K562 (cell line): Measurements from ENCODE around the gene SCART1. TPM values are rescaled to one million over a fixed set of nuclear protein-coding genes. Genes with fewer than 3 reads are reported as not detected.

ENCODE experiments used
- ATAC-seq: fragments of 200-7000 bp; cut with Tn5 transposase; 3 replicates; pipeline ENCODE4 v1.9.1; 2020; ENCODE audit warnings: moderate library complexity
- BruUV-seq: library from RNA; stranded (reverse); fragments of 400-500 nt; replicated peaks from 2 replicates; lab custom pipeline; 2021; lab: Mats Ljungman, UMichigan
- CTCF ChIA-PET: fragments of 300-600 bp; formaldehyde crosslinking; extraction: SDS; loops from one replicate; lab custom pipeline; 2021; ENCODE audit warnings: low intra/inter-chr PET ratio; lab: Yijun Ruan, JAX
- POLR2A ChIA-PET: fragments of 300-600, 350-650 bp; sonication (Branson Sonifier 250); formaldehyde crosslinking; extraction: SDS; loops from one replicate; lab custom pipeline; 2021; ENCODE audit warnings: antibody characterized with exemption, inconsistent platforms; lab: Yijun Ruan, JAX
- DNase-seq, 4 experiments: peaks; one replicate each; pipeline versions ENCODE4 v3.0.0 to v3.0.0-alpha.2; 2011 to 2018; ENCODE audit warnings: low spot score in 3 of 4, mixed read lengths in 3 of 4; ENCODE audit errors: extremely low read depth in 1 of 4
- FAIRE-seq: peaks from 2 replicates; lab custom pipeline; 2011; peaks lifted over from hg19 to GRCh38; lab: Jason Lieb, UNC
- H2AFZ ChIP-seq: 2 replicates; pipeline ENCODE4 v1.6.0; 2011; ENCODE audit warnings: low read depth, low read length, control low read depth, inconsistent platforms
- H3K27ac ChIP-seq: fragments of 200-600 bp; 3 replicates; pipeline ENCODE4 v1.8.0; 2011; ENCODE audit warnings: low read depth, mild to moderate bottlenecking, control low read depth, inconsistent platforms, low read length, moderate library complexity, mixed read lengths; ENCODE audit errors: extremely low read depth
- H3K27me3 ChIP-seq, 2 experiments: fragments of 300-600 bp in 1 of 2; 2 replicates in 1 of 2; 3 replicates in 1 of 2; pipeline versions ENCODE4 v1.6.0 to v1.8.0; 2011; ENCODE audit warnings: inconsistent platforms in 2 of 2, low read length in 2 of 2, mild to moderate bottlenecking in 1 of 2, mixed read lengths in 1 of 2, moderate library complexity in 1 of 2; ENCODE audit not compliant: control insufficient read depth in 2 of 2, insufficient read depth in 2 of 2
- H3K36me3 ChIP-seq: fragments of 300-600 bp; 3 replicates; pipeline ENCODE4 v1.8.0; 2011; ENCODE audit warnings: mild to moderate bottlenecking, low read length, inconsistent platforms; ENCODE audit not compliant: control insufficient read depth, insufficient read depth
- H3K4me1 ChIP-seq, 2 experiments: fragments of 200-600 bp in 1 of 2; replicated peaks in 1 of 2; 2 replicates in 1 of 2; 3 replicates in 1 of 2; pipeline versions ENCODE4 v1.5.1 to v1.8.0; 2011; ENCODE audit warnings: inconsistent platforms in 2 of 2, low read length in 2 of 2, mild to moderate bottlenecking in 1 of 2, mixed read lengths in 1 of 2, moderate library complexity in 1 of 2; ENCODE audit not compliant: control insufficient read depth in 2 of 2, insufficient read depth in 2 of 2
- H3K4me2 ChIP-seq: 2 replicates; pipeline ENCODE4 v1.6.1; 2011; ENCODE audit warnings: low read length, control low read depth, inconsistent platforms, mixed read lengths; ENCODE audit not compliant: insufficient read depth
- H3K4me3 ChIP-seq: fragments of 200-600 bp; sonication (generic), shearing (Covaris generic); 2 replicates; pipeline ENCODE4 v1.5.1; 2016; ENCODE audit warnings: control low read depth, inconsistent platforms
- H3K79me2 ChIP-seq: fragments of 200-600 bp; 3 replicates; pipeline ENCODE4 v1.8.0; 2011; ENCODE audit warnings: low read length, inconsistent platforms; ENCODE audit not compliant: control insufficient read depth, insufficient read depth
- H3K9ac ChIP-seq, 2 experiments: 2 replicates each; pipeline versions ENCODE4 v1.6.0 to v1.6.1; 2011; ENCODE audit warnings: low read depth in 2 of 2, low read length in 2 of 2, control low read depth in 1 of 2, inconsistent platforms in 1 of 2, mild to moderate bottlenecking in 1 of 2, mixed read lengths in 1 of 2; ENCODE audit not compliant: insufficient read depth in 1 of 2
- H3K9me1 ChIP-seq: one replicate; pipeline ENCODE4 v1.6.0; 2011; ENCODE audit warnings: inconsistent platforms, mild to moderate bottlenecking, low read length, moderate library complexity; ENCODE audit not compliant: control insufficient read depth, insufficient read depth
- H3K9me3 ChIP-seq: replicated peaks from 2 replicates; pipeline ENCODE4 v1.5.1; 2011; ENCODE audit warnings: low read depth, low read length, inconsistent platforms; ENCODE audit not compliant: control insufficient read depth, insufficient read depth
- H4K20me1 ChIP-seq: replicated peaks from 2 replicates; pipeline ENCODE4 v1.6.1; 2011; ENCODE audit warnings: low read length, inconsistent platforms, mixed read lengths; ENCODE audit not compliant: control insufficient read depth, insufficient read depth
- FOXJ3 ChIP-seq: sonication (generic); formaldehyde crosslinking; IDR thresholded peaks from 2 replicates; pipeline ENCODE4 v1.4.0; 2020; ENCODE audit warnings: mild to moderate bottlenecking, missing genetic modification reagents
- GATA2 ChIP-seq: sonication (generic); formaldehyde crosslinking; IDR thresholded peaks from 2 replicates; pipeline ENCODE4 v1.4.0; 2020; ENCODE audit warnings: mild to moderate bottlenecking, missing genetic modification reagents
- HLTF ChIP-seq: fragments of 450-650 bp; IDR thresholded peaks from 2 replicates; pipeline ENCODE4 v1.6.1; 2016
- MYBL2 ChIP-seq, 2 experiments: fragments of 450-650 bp in 1 of 2; sonication (generic) in 1 of 2; formaldehyde crosslinking in 1 of 2; IDR thresholded peaks; 2 replicates each; pipeline versions ENCODE4 v1.6.1 to v1.8.1; 2017 to 2022; ENCODE audit warnings: borderline replicate concordance in 1 of 2, inconsistent platforms in 1 of 2, low read depth in 1 of 2, mild to moderate bottlenecking in 1 of 2, missing genetic modification reagents in 1 of 2, moderate library complexity in 1 of 2
- NFYB ChIP-seq: IDR thresholded peaks from 2 replicates; pipeline ENCODE4 v1.6.1; 2011; ENCODE audit warnings: mild to moderate bottlenecking, moderate library complexity; ENCODE audit not compliant: insufficient read length; ENCODE audit errors: extremely low read depth
- PHF8 ChIP-seq: fragments of 200-600 bp; sonication (generic); IDR thresholded peaks from 2 replicates; pipeline ENCODE4 v1.6.1; 2012; ENCODE audit warnings: mixed run types, mild to moderate bottlenecking, inconsistent platforms, low read length, moderate library complexity, borderline replicate concordance
- POLR2H ChIP-seq: IDR thresholded peaks from 2 replicates; pipeline ENCODE4 v1.6.1; 2016; ENCODE audit warnings: missing genetic modification characterization, low read depth, mild to moderate bottlenecking, control low read depth, missing compliant biosample characterization, moderate library complexity
- RBM39 ChIP-seq: fragments of 200-400 bp; formaldehyde crosslinking; optimal IDR thresholded peaks from 2 replicates; pipeline ENCODE3; 2018; ENCODE audit warnings: low read depth, low read length
- RERE ChIP-seq: sonication (generic); formaldehyde crosslinking; IDR thresholded peaks from 2 replicates; pipeline ENCODE4 v1.8.0; 2023; ENCODE audit warnings: missing genetic modification reagents, mild to moderate bottlenecking, borderline replicate concordance
- SMAD3 ChIP-seq: fragments of 450-650 bp; formaldehyde crosslinking; conservative IDR thresholded peaks from 2 replicates; pipeline ENCODE4 v1.4.0; 2020; ENCODE audit warnings: mild to moderate bottlenecking
- SOX6 ChIP-seq: fragments of 450-650 bp; IDR thresholded peaks from 2 replicates; pipeline ENCODE4 v1.6.1; 2014; ENCODE audit warnings: mild to moderate bottlenecking
- THRAP3 ChIP-seq: fragments of 450-650 bp; IDR thresholded peaks from 2 replicates; pipeline ENCODE4 v1.6.1; 2016; ENCODE audit warnings: mild to moderate bottlenecking, inconsistent platforms, borderline replicate concordance
- ZNF133 ChIP-seq: fragments of 250-450 bp; sonication (Bioruptor Pico); IDR thresholded peaks from 2 replicates; pipeline ENCODE4 v1.4.0; 2020; ENCODE audit warnings: mild to moderate bottlenecking
- ZNF644 ChIP-seq: fragments of 200-800 bp; sonication (Bioruptor generic); IDR thresholded peaks from 2 replicates; pipeline ENCODE4 v1.6.1; 2016; ENCODE audit warnings: low read depth, missing genetic modification characterization, missing compliant biosample characterization
- WGBS: fragments of 100-300 bp; shearing (Covaris generic); methylation state at CpG from one replicate; pipeline ENCODE4 v1.1.6; 2016; ENCODE audit warnings: low coverage, mixed read lengths; ENCODE audit not compliant: insufficient coverage; ENCODE audit errors: missing lambda C conversion rate; 5-methylcytosine and 5-hydroxymethylcytosine counted together
- in situ Hi-C: fragments of 300-500 bp; cut with MboI; formaldehyde crosslinking; loops from 4 replicates; pipeline ENCODE4 v1.15.0; 2018; ENCODE audit warnings: inconsistent platforms, mixed read lengths
- intact Hi-C: fragments of 100-400 bp; cut with micrococcal nuclease; formaldehyde crosslinking; loops from 2 replicates; pipeline ENCODE4 v1.14.2; 2022
- polyA plus RNA-seq, 8 experiments: library from polyadenylated mRNA; depleted of rRNA in 4 of 8; stranded (reverse) in 5 of 8; unstranded in 3 of 8; fragments of >200 nt; fragmentation: Nextera tagmentation in 2 of 8; fragmentation: Illumina TruSeq in 1 of 8; extraction: Ambion mirVana in 2 of 8; extraction: Trizol in 1 of 8; gene quantifications; 2 replicates each; pipeline versions ENCODE4 v1.2.1 to v1.2.3, GENCODE V29; 2011 to 2014; ENCODE audit warnings: inconsistent platforms in 1 of 8, missing spikeins in 1 of 8
- total RNA-seq, 7 experiments: library from RNA; depleted of rRNA in 6 of 7; stranded (reverse); fragments of >200 nt in 6 of 7; fragmentation: Illumina TruSeq in 2 of 7; extraction: Trizol in 2 of 7; gene quantifications; 2 replicates each; pipeline versions ENCODE4 v1.2.1 to v1.2.3, GENCODE V29; 2011 to 2021; ENCODE audit warnings: low replicate concordance in 1 of 7
- TF ChIP-seq, protein P1 (sequence below): fragments of 450-650 bp; IDR thresholded peaks from 2 replicates; pipeline ENCODE4 v1.6.1; 2018; ENCODE audit warnings: mild to moderate bottlenecking, low read depth; ENCODE audit not compliant: partially characterized antibody

The SCART1 gene
- total and polyA plus RNA-seq, 9 of the 15 experiments (the other 6 are each of a cell fraction or from before 2014, with no cell fraction given) = 0.18 to 6.5 (median 4.5) TPM

DNA sequence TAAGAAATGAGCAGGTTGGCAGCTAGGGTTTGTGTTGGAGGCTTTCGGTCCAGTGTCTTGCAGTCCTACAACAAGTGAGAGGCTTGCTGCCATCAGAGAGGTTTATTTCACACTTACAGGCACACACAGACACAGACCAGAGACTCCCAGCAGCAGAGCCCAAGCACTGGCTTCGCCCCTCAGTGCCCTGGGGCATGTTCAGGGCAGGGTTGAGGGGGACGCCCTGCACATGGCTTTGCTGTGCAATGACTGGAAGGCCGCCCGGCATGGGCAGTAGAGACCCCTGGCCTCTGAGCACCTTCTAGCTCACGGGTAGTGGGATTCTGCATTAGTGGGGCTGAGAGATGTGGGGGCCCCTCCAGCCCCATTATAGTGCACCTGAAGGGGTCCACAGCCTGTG, 33.2 kb upstream of the SCART1 start:
- no peak overlapping the region for H3K4me3 ChIP-seq
- no peak overlapping the region for H2AFZ ChIP-seq
- H3K4me1 ChIP-seq = no peaks in the 10 kb centered on the region
- in situ Hi-C loops (no loop called here), intact Hi-C loops (no loop called here)
- no peak overlapping the region for H3K27ac ChIP-seq
- H3K4me2 ChIP-seq = no peak overlapping the region
- no peak for FAIRE-seq
- no peak; the same call in 2 of the 3 replicates for ATAC-seq
- no peak overlapping the region for H3K9ac ChIP-seq
- H4K20me1 ChIP-seq = no peaks in the 10 kb centered on the region
- POLR2A ChIA-PET = no interaction called here
- H3K36me3 ChIP-seq = no peaks in the 10 kb centered on the region
- no TSS peak for BruUV-seq
- no peak for DNase-seq
- no peaks in the 10 kb centered on the region for H3K9me3 ChIP-seq
- H3K79me2 ChIP-seq = no peaks in the 10 kb centered on the region
- no peaks in the 10 kb centered on the region for H3K27me3 ChIP-seq
- CTCF ChIA-PET = no interaction called here
- H3K9me1 ChIP-seq = no peaks in the 10 kb centered on the region
- 63% methylated on average over 4 of the region's 6 CpGs for WGBS
- TF ChIP-seq SOX6 (no peak), MYBL2 (IDR thresholded peaks at IDR 0.05; ENCODE audit: low read depth) (no peak), MYBL2 (CRISPR knock-in tag; IDR thresholded peaks at IDR 0.05; ENCODE audit: borderline replicate concordance) (no peak), PHF8 (no peak), RERE (CRISPR knock-in tag) (no peak), FOXJ3 (CRISPR knock-in tag) (no peak), HLTF (no peak), ZNF644 (tag) (no peak), THRAP3 (no peak), NFYB (no peak), ZNF133 (CRISPR knock-in tag) (no peak), POLR2H (no peak), SMAD3 (no peak), GATA2 (CRISPR knock-in tag) (no peak), RBM39 (no peak)
- TF ChIP-seq, protein P1, sequence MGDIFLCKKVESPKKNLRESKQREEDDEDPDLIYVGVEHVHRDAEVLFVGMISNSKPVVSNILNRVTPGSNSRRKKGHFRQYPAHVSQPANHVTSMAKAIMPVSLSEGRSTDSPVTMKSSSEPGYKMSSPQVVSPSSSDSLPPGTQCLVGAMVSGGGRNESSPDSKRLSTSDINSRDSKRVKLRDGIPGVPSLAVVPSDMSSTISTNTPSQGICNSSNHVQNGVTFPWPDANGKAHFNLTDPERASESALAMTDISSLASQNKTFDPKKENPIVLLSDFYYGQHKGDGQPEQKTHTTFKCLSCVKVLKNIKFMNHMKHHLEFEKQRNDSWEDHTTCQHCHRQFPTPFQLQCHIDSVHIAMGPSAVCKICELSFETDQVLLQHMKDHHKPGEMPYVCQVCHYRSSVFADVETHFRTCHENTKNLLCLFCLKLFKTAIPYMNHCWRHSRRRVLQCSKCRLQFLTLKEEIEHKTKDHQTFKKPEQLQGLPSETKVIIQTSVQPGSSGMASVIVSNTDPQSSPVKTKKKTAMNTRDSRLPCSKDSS = no peak
